H9 (cell line): ENCODE data around the gene SLC25A17. TPM values are rescaled to one million over a fixed set of nuclear protein-coding genes. Genes with fewer than 3 reads are reported as not detected.

Source experiments
- DNase-seq: peaks from one replicate; pipeline ENCODE4 v3.0.0-alpha.2; 2017
- H2AFZ ChIP-seq: one replicate; pipeline ENCODE4 v1.6.1; 2013; ENCODE audit warnings: mild to moderate bottlenecking, low read length, control low read depth, moderate library complexity
- H2AK5ac ChIP-seq: 2 replicates; pipeline ENCODE4 v1.6.1; 2013; ENCODE audit warnings: low read length, control low read depth, mixed read lengths; ENCODE audit not compliant: insufficient read length
- H2BK120ac ChIP-seq: one replicate; pipeline ENCODE4 v1.6.1; 2013; ENCODE audit warnings: low read depth, mild to moderate bottlenecking, low read length, control low read depth, inconsistent platforms; ENCODE audit not compliant: poor library complexity, severe bottlenecking
- H2BK12ac ChIP-seq: 2 replicates; pipeline ENCODE4 v1.6.1; 2013; ENCODE audit warnings: low read length, control low read depth, mixed read lengths, low read depth; ENCODE audit not compliant: insufficient read length
- H2BK15ac ChIP-seq: 2 replicates; pipeline ENCODE4 v1.6.1; 2013; ENCODE audit warnings: low read depth, low read length, control low read depth
- H2BK20ac ChIP-seq: one replicate; pipeline ENCODE4 v1.6.1; 2013; ENCODE audit warnings: low read depth, mild to moderate bottlenecking, low read length, control low read depth, inconsistent platforms; ENCODE audit not compliant: poor library complexity, severe bottlenecking
- H2BK5ac ChIP-seq: 2 replicates; pipeline ENCODE4 v1.6.1; 2013; ENCODE audit warnings: low read length, control low read depth, mixed read lengths; ENCODE audit not compliant: insufficient read length
- H3K14ac ChIP-seq: 2 replicates; pipeline ENCODE4 v1.6.1; 2013; ENCODE audit warnings: low read length, control low read depth; ENCODE audit not compliant: insufficient read depth
- H3K18ac ChIP-seq: 2 replicates; pipeline ENCODE4 v1.6.1; 2013; ENCODE audit warnings: low read depth, mild to moderate bottlenecking, mixed read lengths, low read length, control low read depth; ENCODE audit not compliant: insufficient read length
- H3K23ac ChIP-seq: 2 replicates; pipeline ENCODE4 v1.6.1; 2013; ENCODE audit warnings: low read length, control low read depth, mixed read lengths, low read depth; ENCODE audit not compliant: insufficient read length
- H3K23me2 ChIP-seq: 2 replicates; pipeline ENCODE4 v1.6.1; 2013; ENCODE audit warnings: low read depth, mild to moderate bottlenecking, mixed read lengths, low read length, control low read depth; ENCODE audit not compliant: insufficient read length, poor library complexity, severe bottlenecking
- H3K27ac ChIP-seq: 2 replicates; pipeline ENCODE4 v1.5.1; 2013; ENCODE audit warnings: low read length, control low read depth, mixed read lengths, low read depth; ENCODE audit not compliant: insufficient read length
- H3K27me3 ChIP-seq: 2 replicates; pipeline ENCODE4 v1.6.1; 2013; ENCODE audit warnings: low read length, control low read depth, inconsistent platforms; ENCODE audit not compliant: insufficient read depth
- H3K4ac ChIP-seq: 2 replicates; pipeline ENCODE4 v1.6.1; 2013; ENCODE audit warnings: low read depth, mild to moderate bottlenecking, control low read depth, inconsistent platforms, low read length, moderate library complexity
- H3K4me1 ChIP-seq: 2 replicates; pipeline ENCODE4 v1.6.1; 2013; ENCODE audit warnings: low read length, control low read depth, inconsistent platforms; ENCODE audit not compliant: insufficient read depth
- H3K4me2 ChIP-seq: 2 replicates; pipeline ENCODE4 v1.6.1; 2013; ENCODE audit warnings: low read length, control low read depth, mixed read lengths; ENCODE audit not compliant: insufficient read length, insufficient read depth
- H3K56ac ChIP-seq: 2 replicates; pipeline ENCODE4 v1.6.1; 2013; ENCODE audit warnings: low read depth, mild to moderate bottlenecking, mixed read lengths, low read length, control low read depth; ENCODE audit not compliant: insufficient read length
- H3K79me1 ChIP-seq: 2 replicates; pipeline ENCODE4 v1.6.1; 2013; ENCODE audit warnings: low read depth, mild to moderate bottlenecking, moderate library complexity, low read length, control low read depth, inconsistent platforms; ENCODE audit not compliant: insufficient read depth, poor library complexity, severe bottlenecking
- H3K79me2 ChIP-seq: 2 replicates; pipeline ENCODE4 v1.6.1; 2013; ENCODE audit warnings: low read length, control low read depth, inconsistent platforms; ENCODE audit not compliant: insufficient read depth
- H3K9ac ChIP-seq: 2 replicates; pipeline ENCODE4 v1.6.1; 2013; ENCODE audit warnings: low read length, control low read depth, mixed read lengths; ENCODE audit not compliant: insufficient read length; ENCODE audit errors: extremely low read depth
- H3K9me3 ChIP-seq: one replicate; pipeline ENCODE4 v1.6.1; 2013; ENCODE audit warnings: low read depth, low read length, inconsistent platforms; ENCODE audit not compliant: control insufficient read depth
- H3T11ph ChIP-seq: one replicate; pipeline ENCODE4 v1.6.1; 2013; ENCODE audit warnings: mild to moderate bottlenecking, low read length, control low read depth, inconsistent platforms
- H4K20me1 ChIP-seq: one replicate; pipeline ENCODE4 v1.6.1; 2013; ENCODE audit not compliant: control insufficient read depth, insufficient read length, insufficient read depth
- H4K5ac ChIP-seq: 2 replicates; pipeline ENCODE4 v1.6.1; 2013; ENCODE audit warnings: low read depth, mild to moderate bottlenecking, mixed read lengths, low read length, control low read depth; ENCODE audit not compliant: insufficient read length
- H4K8ac ChIP-seq: replicated peaks from 2 replicates; pipeline ENCODE4 v1.6.1; 2013; ENCODE audit warnings: low read length, control low read depth, mixed read lengths, low read depth; ENCODE audit not compliant: insufficient read length
- H4K91ac ChIP-seq: 2 replicates; pipeline ENCODE4 v1.6.1; 2013; ENCODE audit warnings: low read depth, mild to moderate bottlenecking, moderate library complexity, mixed read lengths, low read length, control low read depth; ENCODE audit not compliant: insufficient read length
- H3K27ac Mint-ChIP-seq, 3 experiments: 2 replicates in 2 of 3; 3 replicates in 1 of 3; pipeline ENCODE4 v1.8.0; 2020 to 2021; ENCODE audit warnings: mixed read lengths in 3 of 3, mild to moderate bottlenecking in 1 of 3, moderate library complexity in 1 of 3
- H3K27me3 Mint-ChIP-seq: 2 replicates; pipeline ENCODE4 v1.8.0; 2021; ENCODE audit warnings: low read depth, mild to moderate bottlenecking, moderate library complexity, mixed read lengths
- H3K36me3 Mint-ChIP-seq, 3 experiments: 2 replicates in 2 of 3; 3 replicates in 1 of 3; pipeline ENCODE4 v1.8.0; 2020 to 2021; ENCODE audit warnings: low read depth in 3 of 3, mixed read lengths in 3 of 3; ENCODE audit not compliant: insufficient read depth in 1 of 3
- H3K4me1 Mint-ChIP-seq, 2 experiments: 2 replicates each; pipeline ENCODE4 v1.8.0; 2020; ENCODE audit warnings: mixed read lengths in 2 of 2
- H3K4me3 Mint-ChIP-seq, 2 experiments: 2 replicates in 1 of 2; 3 replicates in 1 of 2; pipeline ENCODE4 v1.8.0; 2020 to 2021; ENCODE audit warnings: mild to moderate bottlenecking in 2 of 2, mixed read lengths in 2 of 2, moderate library complexity in 1 of 2
- H3K9me3 Mint-ChIP-seq, 2 experiments: 2 replicates in 1 of 2; 3 replicates in 1 of 2; pipeline ENCODE4 v1.8.0; 2020; ENCODE audit warnings: mild to moderate bottlenecking in 2 of 2, mixed read lengths in 2 of 2, moderate library complexity in 1 of 2
- CTCF ChIP-seq: fragments of 200-600 bp; sonication (generic); conservative IDR thresholded peaks from 3 replicates; pipeline ENCODE4 v1.8.0; 2021; ENCODE audit warnings: antibody characterized with exemption, mild to moderate bottlenecking
- WGBS: extraction: QIAGEN DNeasy Blood & Tissue Kit; methylation state at CpG from one replicate; pipeline ENCODE4 v1.1.7; 2013; ENCODE audit warnings: missing lambda C conversion rate, low lambda C conversion rate, mixed read lengths; ENCODE audit not compliant: insufficient read length; ENCODE audit errors: extremely low coverage; 5-methylcytosine and 5-hydroxymethylcytosine counted together
- total RNA-seq: library from RNA; stranded (reverse); gene quantifications from 2 replicates; pipeline ENCODE4 v1.2.1, GENCODE V29; 2021

Gene SLC25A17
- total RNA-seq, 1 experiment from 2014 or later: 26.5 TPM

GRCh38 chr22:40805239-40805638 is 13.9 kb downstream of the SLC25A17 start:
- no CpG with 5 or more reads among the region's 4 CpGs for WGBS
- H3K27ac Mint-ChIP-seq: peak overlapping the region in 2 of 3 experiments; percentile 14 to 66; a peak in 2 of 7 replicates
- Histone ChIP-seq H2BK12ac (no peak overlapping the region), H2BK20ac (no peak overlapping the region), H4K20me1 (no peaks in the 10 kb centered on the region), H2BK5ac (no peak overlapping the region), H2BK120ac (no peak overlapping the region), H3K56ac (no peak overlapping the region), H4K91ac (no peak overlapping the region), H3K9me3 (no peaks in the 10 kb centered on the region), H3K9ac (no peak overlapping the region), H3K23ac (no peak overlapping the region), H4K8ac (no peak overlapping the region), H3K27me3 (no peaks in the 10 kb centered on the region), H4K5ac (no peak overlapping the region), H3K18ac (no peak overlapping the region), H2AFZ (no peak overlapping the region), H3K14ac (no peak overlapping the region), H3K79me1 (no peaks in the 10 kb centered on the region), H3T11ph (no peak overlapping the region), H3K4me1 (no peaks in the 10 kb centered on the region), H3K4me2 (no peak overlapping the region), H2BK15ac (no peak overlapping the region), H3K27ac (no peak overlapping the region), H3K4ac (no peak overlapping the region), H3K79me2 (no peaks in the 10 kb centered on the region; the same call in 1 of the 2 replicates), H2AK5ac (no peak overlapping the region), H3K23me2 (no peaks in the 10 kb centered on the region)
- no peak for TF ChIP-seq CTCF
- H3K4me1 Mint-ChIP-seq: no peaks in the 10 kb centered on the region; a peak in 1 of 4 replicates
- no peak for DNase-seq
- peaks cover 0 to 8% (median 5%) of the 10 kb centered on the region in 3 experiments; a peak in 4 of 7 replicates for H3K36me3 Mint-ChIP-seq
- H3K27me3 Mint-ChIP-seq: no peaks in the 10 kb centered on the region
- no peak overlapping the region for H3K4me3 Mint-ChIP-seq
- H3K9me3 Mint-ChIP-seq: no peaks in the 10 kb centered on the region
